ENCODE data around the gene C2orf80. TPM values are rescaled to one million over a fixed set of nuclear protein-coding genes. Genes with fewer than 3 reads are reported as not detected.

C2orf80 gene
- total and polyA plus RNA-seq, 2 donors (not counting 1 experiment from before 2014, with no cell fraction given) = not detected

- Histone ChIP-seq H3K4me3 (ENCODE audit: control extremely low read depth in 1 of 5, extremely low read depth in 1 of 5, insufficient read depth in 1 of 5, low read depth in 2 of 5, low read length in 4 of 5) (no peak within 1 kb of the TSS), H3K4me2 (replicated peaks; ENCODE audit: low read depth, low read length, poor library complexity, severe bottlenecking) (no peak within 1 kb of the TSS), H3K27ac (ENCODE audit: low read length in 2 of 2) (no peak within 1 kb of the TSS), H3K4me1 (ENCODE audit: control insufficient read depth in 2 of 2, insufficient read depth in 2 of 2, low read length in 2 of 2) (peaks cover 0 to under 1% of the 10 kb centered on the region in 2 donors), H3K9me3 (ENCODE audit: control extremely low read depth in 1 of 3, control insufficient read depth in 2 of 3, insufficient read depth in 1 of 3, low read length in 2 of 3) (no peaks in the 10 kb centered on the region), H3K27me3 (replicated peaks in 1 of 4; ENCODE audit: control extremely low read depth in 1 of 4, control insufficient read depth in 3 of 4, insufficient read depth in 4 of 4, low read length in 3 of 4) (peaks cover 0 to 7% (median 5%) of the 10 kb centered on the region in 4 experiments), H3K79me2 (ENCODE audit: control insufficient read depth, insufficient read depth, low read length) (no peaks in the 10 kb centered on the region), H2AFZ (ENCODE audit: insufficient read depth, low read depth, low read length, poor library complexity, severe bottlenecking) (no peak within 1 kb of the TSS), H4K20me1 (ENCODE audit: control insufficient read depth, insufficient read depth, low read length, poor library complexity, severe bottlenecking) (no peaks in the 10 kb centered on the region), H3K9ac (ENCODE audit: low read length) (no peak within 1 kb of the TSS), H3K36me3 (replicated peaks in 1 of 2; ENCODE audit: control extremely low read depth in 1 of 2, control insufficient read depth in 1 of 2, extremely low read depth in 1 of 2, insufficient read depth in 2 of 2, low read length in 1 of 2) (no peaks in the 10 kb centered on the region)
- Mint-ChIP-seq H3K27ac (no peak within 1 kb of the TSS), H3K4me1 (peaks cover under 1% of the 10 kb centered on the region), H3K9me3 (ENCODE audit: insufficient read depth) (no peaks in the 10 kb centered on the region), H3K4me3 (no peak within 1 kb of the TSS), H3K27me3 (peaks cover 30% of the 10 kb centered on the region)
- intact Hi-C loops (cut with micrococcal nuclease) = no loop called here
- no peak for DNase-seq
- TF ChIP-seq CTCF (IDR thresholded peaks at IDR 0.05) = no peak
- no peak for TF ChIP-seq EZH2 (IDR thresholded peaks at IDR 0.05; ENCODE audit: borderline replicate concordance, insufficient read depth, low read depth, low read length, poor library complexity, severe bottlenecking)
- ChIA-PET CTCF (no interaction called here), POLR2A (no interaction called here)
- 94% methylated on average over 13 of the region's 19 CpGs for WGBS (ENCODE audit: insufficient coverage)
- no peak for ATAC-seq (ENCODE audit: low read depth)
These were observed 59.8 kb downstream of the C2orf80 start, which contains the start of gene CRYGC for GRCh38 chr2:208129744-208130711. CRYGC (minus strand) TSS chr2:208129828; CDS start chr2:208129792, 36 bp downstream.

GRCh38 chr2:208128136-208128535, 61.7 kb downstream of the C2orf80 start:
- Mint-ChIP-seq H3K4me1 (peaks cover 11% of the 10 kb centered on the region), H3K4me3 (no peak overlapping the region), H3K27me3 (peaks cover 41% of the 10 kb centered on the region), H3K27ac (no peak overlapping the region), H3K9me3 (ENCODE audit: insufficient read depth) (no peaks in the 10 kb centered on the region)
- 90% methylated on average over 11 of the region's 12 CpGs for WGBS (ENCODE audit: insufficient coverage)
- Histone ChIP-seq H3K4me3 (ENCODE audit: control extremely low read depth in 1 of 5, extremely low read depth in 1 of 5, insufficient read depth in 1 of 5, low read depth in 2 of 5, low read length in 4 of 5) (no peak overlapping the region), H3K27ac (ENCODE audit: low read length in 2 of 2) (no peak overlapping the region), H3K36me3 (replicated peaks in 1 of 2; ENCODE audit: control extremely low read depth in 1 of 2, control insufficient read depth in 1 of 2, extremely low read depth in 1 of 2, insufficient read depth in 2 of 2, low read length in 1 of 2) (no peaks in the 10 kb centered on the region), H2AFZ (ENCODE audit: insufficient read depth, low read depth, low read length, poor library complexity, severe bottlenecking) (no peak overlapping the region), H3K79me2 (ENCODE audit: control insufficient read depth, insufficient read depth, low read length) (no peaks in the 10 kb centered on the region), H4K20me1 (ENCODE audit: control insufficient read depth, insufficient read depth, low read length, poor library complexity, severe bottlenecking) (no peaks in the 10 kb centered on the region), H3K27me3 (replicated peaks in 1 of 4; ENCODE audit: control extremely low read depth in 1 of 4, control insufficient read depth in 3 of 4, insufficient read depth in 4 of 4, low read length in 3 of 4) (peaks cover 0 to 20% (median 12%) of the 10 kb centered on the region in 4 experiments), H3K4me2 (replicated peaks; ENCODE audit: low read depth, low read length, poor library complexity, severe bottlenecking) (no peak overlapping the region), H3K9me3 (ENCODE audit: control extremely low read depth in 1 of 3, control insufficient read depth in 2 of 3, insufficient read depth in 1 of 3, low read length in 2 of 3) (no peaks in the 10 kb centered on the region), H3K4me1 (ENCODE audit: control insufficient read depth in 2 of 2, insufficient read depth in 2 of 2, low read length in 2 of 2) (peaks cover 0 to 8% of the 10 kb centered on the region in 2 donors), H3K9ac (ENCODE audit: low read length) (no peak overlapping the region)
- intact Hi-C loops (cut with micrococcal nuclease) = no loop called here
- ATAC-seq (ENCODE audit: low read depth) (no peak), DNase-seq (no peak)
- ChIA-PET POLR2A (no interaction called here), CTCF (no interaction called here)
- no peak for TF ChIP-seq EZH2 (IDR thresholded peaks at IDR 0.05; ENCODE audit: borderline replicate concordance, insufficient read depth, low read depth, low read length, poor library complexity, severe bottlenecking)
- TF ChIP-seq CTCF (IDR thresholded peaks at IDR 0.05) = no peak

Data from B cell (primary cell).